Uterus (tissue), 4 donors: ENCODE results near the gene BACE2. TPM values are rescaled to one million over a fixed set of nuclear protein-coding genes. Genes with fewer than 3 reads are reported as not detected.

ENCODE experiments used
- DNase-seq, 2 donors: peaks; one replicate each; pipeline ENCODE4 v3.0.0-alpha.2; 2019 to 2020
- H3K27ac ChIP-seq, 2 donors: fragments of 200-600 bp; sonication (generic); 1 replicate in 1 of 2; 2 replicates in 1 of 2; pipeline ENCODE4 v1.5.1; 2016 to 2018
- H3K27me3 ChIP-seq, 2 donors: fragments of 200-600 bp; sonication (generic); one replicate each; pipeline ENCODE4 v1.5.1; 2018 to 2019; ENCODE audit warnings: control low read depth in 1 of 2
- H3K36me3 ChIP-seq, 2 donors: fragments of 200-600 bp; sonication (generic); one replicate each; pipeline ENCODE4 v1.5.1; 2019; ENCODE audit warnings: control low read depth in 1 of 2
- H3K4me1 ChIP-seq, 2 donors: fragments of 200-600 bp; sonication (generic); one replicate each; pipeline ENCODE4 v1.5.1; 2018 to 2019; ENCODE audit warnings: control low read depth in 1 of 2
- H3K4me3 ChIP-seq, 2 donors: fragments of 200-600 bp; sonication (generic); 1 replicate in 1 of 2; 2 replicates in 1 of 2; pipeline ENCODE4 v1.5.1; 2018 to 2019; ENCODE audit warnings: mild to moderate bottlenecking in 1 of 2
- H3K9me3 ChIP-seq, 2 donors: fragments of 200-600 bp; sonication (generic); one replicate each; pipeline ENCODE4 v1.5.1; 2019; ENCODE audit warnings: control low read depth in 1 of 2
- CTCF ChIP-seq, 4 experiments: fragments of 200-600 bp in 2 of 4; fragments of 450-650 bp in 2 of 4; sonication (generic) in 2 of 4; IDR thresholded peaks; one replicate each; pipeline ENCODE4 v1.5.1; 2016 to 2019; ENCODE audit warnings: antibody characterized with exemption in 4 of 4, mild to moderate bottlenecking in 2 of 4, moderate library complexity in 1 of 4
- POLR2A ChIP-seq, 2 donors: fragments of 450-650 bp; IDR thresholded peaks; one replicate each; pipeline ENCODE4 v1.6.1; 2016; ENCODE audit warnings: antibody characterized with exemption in 2 of 2, mild to moderate bottlenecking in 1 of 2, moderate library complexity in 1 of 2
- intact Hi-C: fragments of 100-400 bp; cut with DNase I; formaldehyde crosslinking; loops from one replicate; pipeline ENCODE4 v1.15.1; 2023; ENCODE audit warnings: low total_unique reads
- total RNA-seq, 4 donors: library from RNA; depleted of rRNA in 3 of 4; stranded (reverse); fragments of >200 nt in 3 of 4; gene quantifications; one replicate each; pipeline versions ENCODE4 v1.1.0 to v1.2.4, GENCODE V29; 2014 to 2023
- donor health status: DM: yes; HTN: yes; CAD: no.

Gene BACE2
- total RNA-seq, 4 donors from 2014 or later, result 22.8 to 98.8 (median 76.5) TPM

- H3K27me3 ChIP-seq, result no peaks in the 10 kb centered on the region
- peak in 1 of 2 donors; percentile 30 for DNase-seq
- peak overlapping the region; percentile 12 to 90 for H3K27ac ChIP-seq
- H3K9me3 ChIP-seq, result no peaks in the 10 kb centered on the region
- intact Hi-C loops, result no loop called here
- H3K36me3 ChIP-seq, result no peaks in the 10 kb centered on the region
- peaks cover 0 to 5% of the 10 kb centered on the region in 2 donors for H3K4me1 ChIP-seq
- H3K4me3 ChIP-seq, result no peak overlapping the region
- TF ChIP-seq POLR2A (IDR thresholded peaks at IDR 0.05) (peak; percentile 42 to 44), CTCF (IDR thresholded peaks at IDR 0.05) (no peak)
Measured at GRCh38 chr21:41170859-41171609, 3.1 kb downstream of the BACE2 start.

- Histone ChIP-seq H3K36me3 (no peaks in the 10 kb centered on the region), H3K9me3 (no peaks in the 10 kb centered on the region), H3K4me3 (no peak overlapping the region), H3K27ac (no peak overlapping the region), H3K4me1 (no peaks in the 10 kb centered on the region), H3K27me3 (no peaks in the 10 kb centered on the region)
- DNase-seq, result no peak
- intact Hi-C loops, result no loop called here
- TF ChIP-seq POLR2A (IDR thresholded peaks at IDR 0.05) (no peak), CTCF (IDR thresholded peaks at IDR 0.05) (no peak)
Measured at GRCh38 chr21:41175080-41175479, 7.1 kb downstream of the BACE2 start.

- DNase-seq, result no peak
- no peak for TF ChIP-seq CTCF (IDR thresholded peaks at IDR 0.05)
- TF ChIP-seq POLR2A (IDR thresholded peaks at IDR 0.05), result no peak
- Histone ChIP-seq H3K27ac (no peak overlapping the region), H3K36me3 (no peaks in the 10 kb centered on the region), H3K27me3 (no peaks in the 10 kb centered on the region), H3K9me3 (no peaks in the 10 kb centered on the region), H3K4me3 (no peak overlapping the region), H3K4me1 (no peaks in the 10 kb centered on the region)
- intact Hi-C loops, result no loop called here
Measured at GRCh38 chr21:41176846-41177245, 8.9 kb downstream of the BACE2 start.

- TF ChIP-seq CTCF (IDR thresholded peaks at IDR 0.05) (no peak), POLR2A (IDR thresholded peaks at IDR 0.05) (no peak)
- H3K4me3 ChIP-seq, result no peak overlapping the region
- no peaks in the 10 kb centered on the region for H3K4me1 ChIP-seq
- no peaks in the 10 kb centered on the region for H3K9me3 ChIP-seq
- no peak overlapping the region for H3K27ac ChIP-seq
- intact Hi-C loops, result no loop called here
- DNase-seq, result no peak
- H3K36me3 ChIP-seq, result no peaks in the 10 kb centered on the region
- no peaks in the 10 kb centered on the region for H3K27me3 ChIP-seq
Measured at GRCh38 chr21:41180752-41181151, 12.8 kb downstream of the BACE2 start.

GRCh38 chr21:41182547-41182946 lies 14.6 kb downstream of the BACE2 start:
- H3K4me3 ChIP-seq, result no peak overlapping the region
- no peaks in the 10 kb centered on the region for H3K27me3 ChIP-seq
- no peaks in the 10 kb centered on the region for H3K36me3 ChIP-seq
- DNase-seq, result no peak
- H3K4me1 ChIP-seq, result no peaks in the 10 kb centered on the region
- H3K27ac ChIP-seq, result no peak overlapping the region
- intact Hi-C loops, result no loop called here
- no peaks in the 10 kb centered on the region for H3K9me3 ChIP-seq
- no peak for TF ChIP-seq CTCF (IDR thresholded peaks at IDR 0.05)
- no peak for TF ChIP-seq POLR2A (IDR thresholded peaks at IDR 0.05)
